ENCODE results near the gene PTGFRN.

The PTGFRN gene

DNA sequence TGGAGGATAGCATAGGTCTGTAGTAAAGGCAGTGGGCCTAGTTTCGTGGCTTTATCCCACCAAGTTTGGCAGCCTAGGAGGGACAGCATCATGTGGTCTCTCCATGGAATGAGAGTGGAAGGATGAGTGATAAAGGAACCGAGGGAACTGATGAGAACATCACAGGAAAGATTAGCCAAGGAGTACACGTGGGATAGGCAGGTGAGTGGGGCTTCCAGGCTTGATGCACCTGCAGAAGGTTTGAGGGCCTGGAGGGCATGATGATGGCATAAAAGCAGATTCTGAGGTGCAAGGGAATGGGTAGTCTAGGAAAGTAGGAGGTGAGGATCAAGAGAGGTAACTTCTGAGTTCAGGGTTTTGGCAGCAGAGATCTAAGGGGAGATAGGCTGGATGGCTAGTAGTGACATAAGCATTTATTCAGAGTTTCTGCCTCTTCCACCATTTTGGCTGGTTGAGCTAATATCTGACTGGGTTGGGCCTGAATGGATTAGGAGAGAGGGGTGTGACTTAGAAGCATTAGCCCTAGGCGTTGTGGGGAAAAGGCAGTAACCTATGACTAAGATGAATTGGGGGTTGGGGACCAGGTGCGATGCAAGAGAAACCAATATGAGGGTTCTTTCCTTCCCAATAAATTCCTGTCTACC lies 9.1 kb downstream of the PTGFRN start:
- H3K36me3 ChIP-seq (ENCODE audit: control insufficient read depth in 1 of 2, insufficient read depth in 2 of 2, low read length in 2 of 2): peaks cover 0 to 5% of the 10 kb centered on the region in 2 donors
- peaks cover 7 to 16% of the 10 kb centered on the region in 2 donors for H3K4me1 ChIP-seq (ENCODE audit: control insufficient read depth in 1 of 2, insufficient read depth in 2 of 2, low read length in 2 of 2)
- H3K27ac ChIP-seq (ENCODE audit: low read length): no peak overlapping the region
- no peaks in the 10 kb centered on the region for H3K9me3 ChIP-seq (ENCODE audit: control insufficient read depth in 1 of 2, low read length in 2 of 2)
- no peaks in the 10 kb centered on the region for H3K27me3 ChIP-seq (ENCODE audit: low read depth, low read length)
- H3K4me3 ChIP-seq (ENCODE audit: low read depth in 1 of 2, low read length in 2 of 2): no peak overlapping the region

DNA sequence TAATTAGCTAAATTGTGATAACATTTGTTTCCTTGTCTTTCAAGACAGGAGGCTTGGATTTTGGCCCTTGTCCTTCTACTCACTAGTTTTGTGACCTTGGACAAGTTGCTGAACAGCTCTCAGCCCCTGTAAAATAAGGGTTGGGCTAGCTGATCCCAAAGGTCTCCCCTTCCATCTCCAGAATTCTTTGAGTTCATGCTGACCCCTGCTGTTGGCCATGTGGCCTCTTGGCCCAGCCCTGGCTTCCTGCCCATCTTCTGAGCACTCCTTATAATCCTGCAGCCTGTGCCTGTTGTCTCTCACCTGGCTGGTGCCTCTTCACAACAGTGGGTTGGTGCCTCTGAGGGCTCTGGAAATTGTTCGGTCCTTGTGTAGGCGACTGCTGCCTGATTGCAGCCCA lies 10.1 kb downstream of the PTGFRN start:
- Histone ChIP-seq H3K9me3 (ENCODE audit: control insufficient read depth in 1 of 2, low read length in 2 of 2) (no peaks in the 10 kb centered on the region), H3K4me3 (ENCODE audit: low read depth in 1 of 2, low read length in 2 of 2) (no peak overlapping the region), H3K36me3 (ENCODE audit: control insufficient read depth in 1 of 2, insufficient read depth in 2 of 2, low read length in 2 of 2) (peaks cover 0 to 5% of the 10 kb centered on the region in 2 donors), H3K27me3 (ENCODE audit: low read depth, low read length) (no peaks in the 10 kb centered on the region), H3K27ac (ENCODE audit: low read length) (no peak overlapping the region), H3K4me1 (ENCODE audit: control insufficient read depth in 1 of 2, insufficient read depth in 2 of 2, low read length in 2 of 2) (peaks cover 7 to 16% of the 10 kb centered on the region in 2 donors)

DNA sequence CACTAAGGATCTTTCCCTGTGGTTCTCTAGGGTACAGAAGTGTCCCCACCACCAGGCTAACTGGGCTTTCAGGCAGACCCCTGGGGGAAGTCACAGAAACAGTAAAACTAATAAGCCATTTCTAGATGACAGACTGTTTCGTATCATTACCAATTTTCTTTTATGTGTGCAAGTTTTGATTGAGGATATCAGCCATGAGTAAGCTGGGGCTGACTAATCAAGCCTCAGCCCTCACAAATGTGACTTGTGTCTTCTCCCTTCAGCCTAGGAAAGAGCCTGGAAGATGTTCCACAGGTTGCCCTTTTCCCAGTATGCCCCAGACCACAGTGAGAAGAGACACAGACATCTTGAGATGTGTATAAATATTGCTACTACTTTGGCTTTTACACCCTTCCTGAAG lies 10.5 kb downstream of the PTGFRN start:
- H3K9me3 ChIP-seq (ENCODE audit: control insufficient read depth in 1 of 2, low read length in 2 of 2): no peaks in the 10 kb centered on the region
- no peak overlapping the region for H3K4me3 ChIP-seq (ENCODE audit: low read depth in 1 of 2, low read length in 2 of 2)
- peaks cover 0 to 5% of the 10 kb centered on the region in 2 donors for H3K36me3 ChIP-seq (ENCODE audit: control insufficient read depth in 1 of 2, insufficient read depth in 2 of 2, low read length in 2 of 2)
- no peaks in the 10 kb centered on the region for H3K27me3 ChIP-seq (ENCODE audit: low read depth, low read length)
- H3K4me1 ChIP-seq (ENCODE audit: control insufficient read depth in 1 of 2, insufficient read depth in 2 of 2, low read length in 2 of 2): peaks cover 7 to 16% of the 10 kb centered on the region in 2 donors
- H3K27ac ChIP-seq (ENCODE audit: low read length): no peak overlapping the region

- Histone ChIP-seq H3K27me3 (ENCODE audit: low read depth, low read length) (no peaks in the 10 kb centered on the region), H3K9me3 (ENCODE audit: control insufficient read depth in 1 of 2, low read length in 2 of 2) (no peaks in the 10 kb centered on the region), H3K4me3 (ENCODE audit: low read depth in 1 of 2, low read length in 2 of 2) (no peak overlapping the region), H3K36me3 (ENCODE audit: control insufficient read depth in 1 of 2, insufficient read depth in 2 of 2, low read length in 2 of 2) (peaks cover 0 to 5% of the 10 kb centered on the region in 2 donors), H3K27ac (ENCODE audit: low read length) (no peak overlapping the region), H3K4me1 (ENCODE audit: control insufficient read depth in 1 of 2, insufficient read depth in 2 of 2, low read length in 2 of 2) (peaks cover 0 to 16% of the 10 kb centered on the region in 2 donors)
These were observed 11.7 kb downstream of the PTGFRN start for GRCh38 chr1:116921301-116921885.

DNA sequence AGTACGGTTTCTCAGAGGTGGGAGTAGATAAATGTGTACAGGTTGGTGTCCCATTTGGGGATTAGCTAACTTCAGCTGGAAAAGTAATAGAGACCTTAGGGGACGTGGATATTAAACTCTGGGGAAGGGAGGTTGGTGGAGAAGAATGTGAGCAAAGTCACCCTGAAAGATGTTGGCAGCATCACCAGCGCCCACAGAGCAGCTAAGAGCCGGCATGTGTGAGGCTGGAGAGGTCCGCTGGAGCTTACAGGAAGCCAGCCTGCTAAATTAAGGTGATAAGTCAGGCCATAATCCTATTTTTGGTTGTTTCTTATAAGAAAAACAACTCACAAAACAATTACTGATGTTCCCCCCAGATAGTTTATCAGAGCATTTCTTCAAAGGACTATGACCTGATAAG lies 12.2 kb downstream of the PTGFRN start:
- H3K27ac ChIP-seq (ENCODE audit: low read length): no peak overlapping the region

GRCh38 chr1:116923421-116923820 lies 13.7 kb downstream of the PTGFRN start:
- Histone ChIP-seq H3K4me3 (ENCODE audit: low read depth in 1 of 2, low read length in 2 of 2) (no peak overlapping the region), H3K27ac (ENCODE audit: low read length) (no peak overlapping the region), H3K27me3 (ENCODE audit: low read depth, low read length) (no peaks in the 10 kb centered on the region), H3K4me1 (ENCODE audit: control insufficient read depth in 1 of 2, insufficient read depth in 2 of 2, low read length in 2 of 2) (no peaks in the 10 kb centered on the region), H3K9me3 (ENCODE audit: control insufficient read depth in 1 of 2, low read length in 2 of 2) (no peaks in the 10 kb centered on the region), H3K36me3 (ENCODE audit: control insufficient read depth in 1 of 2, insufficient read depth in 2 of 2, low read length in 2 of 2) (peaks cover 0 to 5% of the 10 kb centered on the region in 2 donors)

More for the DNA sequence above, 12.2 kb downstream of the PTGFRN start:
- Histone ChIP-seq H3K4me1 (ENCODE audit: control insufficient read depth in 1 of 2, insufficient read depth in 2 of 2, low read length in 2 of 2) (peaks cover 0 to 10% of the 10 kb centered on the region in 2 donors), H3K36me3 (ENCODE audit: control insufficient read depth in 1 of 2, insufficient read depth in 2 of 2, low read length in 2 of 2) (peaks cover 0 to 5% of the 10 kb centered on the region in 2 donors), H3K27me3 (ENCODE audit: low read depth, low read length) (no peaks in the 10 kb centered on the region), H3K4me3 (ENCODE audit: low read depth in 1 of 2, low read length in 2 of 2) (no peak overlapping the region), H3K9me3 (ENCODE audit: control insufficient read depth in 1 of 2, low read length in 2 of 2) (no peaks in the 10 kb centered on the region)

- Histone ChIP-seq H3K4me3 (ENCODE audit: low read depth in 1 of 2, low read length in 2 of 2) (no peak overlapping the region), H3K9me3 (ENCODE audit: control insufficient read depth in 1 of 2, low read length in 2 of 2) (no peaks in the 10 kb centered on the region), H3K27ac (ENCODE audit: low read length) (no peak overlapping the region), H3K36me3 (ENCODE audit: control insufficient read depth in 1 of 2, insufficient read depth in 2 of 2, low read length in 2 of 2) (peaks cover 5% of the 10 kb centered on the region in 2 donors), H3K4me1 (ENCODE audit: control insufficient read depth in 1 of 2, insufficient read depth in 2 of 2, low read length in 2 of 2) (no peaks in the 10 kb centered on the region), H3K27me3 (ENCODE audit: low read depth, low read length) (no peaks in the 10 kb centered on the region)
These were observed 17.5 kb downstream of the PTGFRN start for GRCh38 chr1:116927049-116927798.

- no peaks in the 10 kb centered on the region for H3K4me1 ChIP-seq (ENCODE audit: control insufficient read depth in 1 of 2, insufficient read depth in 2 of 2, low read length in 2 of 2)
- peaks cover 0 to 5% of the 10 kb centered on the region in 2 donors for H3K36me3 ChIP-seq (ENCODE audit: control insufficient read depth in 1 of 2, insufficient read depth in 2 of 2, low read length in 2 of 2)
- H3K27ac ChIP-seq (ENCODE audit: low read length): no peak overlapping the region
- no peaks in the 10 kb centered on the region for H3K9me3 ChIP-seq (ENCODE audit: control insufficient read depth in 1 of 2, low read length in 2 of 2)
- no peaks in the 10 kb centered on the region for H3K27me3 ChIP-seq (ENCODE audit: low read depth, low read length)
- no peak overlapping the region for H3K4me3 ChIP-seq (ENCODE audit: low read depth in 1 of 2, low read length in 2 of 2)
These were observed 20.4 kb downstream of the PTGFRN start for GRCh38 chr1:116929961-116930592.

- Histone ChIP-seq H3K4me3 (ENCODE audit: low read depth in 1 of 2, low read length in 2 of 2) (no peak overlapping the region), H3K36me3 (ENCODE audit: control insufficient read depth in 1 of 2, insufficient read depth in 2 of 2, low read length in 2 of 2) (peaks cover 0 to 5% of the 10 kb centered on the region in 2 donors), H3K9me3 (ENCODE audit: control insufficient read depth in 1 of 2, low read length in 2 of 2) (no peaks in the 10 kb centered on the region), H3K27me3 (ENCODE audit: low read depth, low read length) (no peaks in the 10 kb centered on the region), H3K27ac (ENCODE audit: low read length) (no peak overlapping the region), H3K4me1 (ENCODE audit: control insufficient read depth in 1 of 2, insufficient read depth in 2 of 2, low read length in 2 of 2) (no peaks in the 10 kb centered on the region)
These were observed 21.6 kb downstream of the PTGFRN start for GRCh38 chr1:116931016-116931918.

GRCh38 chr1:116933606-116934515 lies 24.1 kb downstream of the PTGFRN start:
- H3K4me1 ChIP-seq (ENCODE audit: control insufficient read depth in 1 of 2, insufficient read depth in 2 of 2, low read length in 2 of 2): no peaks in the 10 kb centered on the region
- H3K36me3 ChIP-seq (ENCODE audit: control insufficient read depth in 1 of 2, insufficient read depth in 2 of 2, low read length in 2 of 2): peaks cover 0 to 5% of the 10 kb centered on the region in 2 donors
- no peaks in the 10 kb centered on the region for H3K9me3 ChIP-seq (ENCODE audit: control insufficient read depth in 1 of 2, low read length in 2 of 2)
- no peak overlapping the region for H3K4me3 ChIP-seq (ENCODE audit: low read depth in 1 of 2, low read length in 2 of 2)
- no peak overlapping the region for H3K27ac ChIP-seq (ENCODE audit: low read length)
- H3K27me3 ChIP-seq (ENCODE audit: low read depth, low read length): no peaks in the 10 kb centered on the region
